Muscle layer of duodenum (tissue), 2 donors: ENCODE results near the gene ID4.

Source experiments
- H3K27ac ChIP-seq: one replicate; pipeline ENCODE4 v1.7.0; 2013; ENCODE audit warnings: mild to moderate bottlenecking, low read length
- H3K27me3 ChIP-seq: one replicate; pipeline ENCODE4 v1.7.0; 2013; ENCODE audit warnings: low read depth, mild to moderate bottlenecking, control low read depth, low read length
- H3K36me3 ChIP-seq, 2 donors: one replicate each; pipeline ENCODE4 v1.7.0; 2013; ENCODE audit warnings: low read length in 2 of 2, control low read depth in 1 of 2, mild to moderate bottlenecking in 1 of 2; ENCODE audit not compliant: insufficient read depth in 2 of 2, control insufficient read depth in 1 of 2
- H3K4me1 ChIP-seq, 2 donors: one replicate each; pipeline ENCODE4 v1.7.0; 2013; ENCODE audit warnings: low read length in 2 of 2, mild to moderate bottlenecking in 2 of 2, control low read depth in 1 of 2, moderate library complexity in 1 of 2; ENCODE audit not compliant: insufficient read depth in 2 of 2, control insufficient read depth in 1 of 2
- H3K4me3 ChIP-seq, 2 donors: one replicate each; pipeline ENCODE4 v1.7.0; 2013; ENCODE audit warnings: low read length in 2 of 2, low read depth in 1 of 2, mild to moderate bottlenecking in 1 of 2
- H3K9me3 ChIP-seq, 2 donors: one replicate each; pipeline ENCODE4 v1.7.0; 2013; ENCODE audit warnings: low read length in 2 of 2, control low read depth in 1 of 2, mild to moderate bottlenecking in 1 of 2; ENCODE audit not compliant: control insufficient read depth in 1 of 2
- donor health status: healthy.

Gene ID4

DNA sequence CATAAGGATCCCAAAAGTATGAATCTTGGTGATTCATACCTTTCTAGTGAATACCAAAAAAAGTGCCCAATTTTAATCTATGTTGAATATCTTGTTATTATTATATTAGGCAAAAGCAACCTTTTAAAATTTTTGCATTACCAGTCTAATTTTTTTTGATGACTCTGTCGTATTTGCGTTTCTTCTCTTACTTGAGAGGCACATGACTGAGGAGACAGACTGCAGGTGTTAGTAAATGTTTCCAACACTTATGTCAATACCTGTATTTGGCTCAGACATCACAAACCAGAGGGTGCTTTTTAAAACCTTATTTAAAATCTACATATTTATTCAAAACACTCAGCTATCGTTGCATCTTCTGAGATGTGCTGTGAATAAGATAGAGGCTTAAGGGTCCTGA, 27.1 kb downstream of the ID4 start:
- Histone ChIP-seq H3K4me1 (no peaks in the 10 kb centered on the region), H3K27ac (no peak overlapping the region), H3K36me3 (no peaks in the 10 kb centered on the region), H3K9me3 (no peaks in the 10 kb centered on the region), H3K27me3 (no peaks in the 10 kb centered on the region), H3K4me3 (no peak overlapping the region)

- Histone ChIP-seq H3K27ac (no peak overlapping the region), H3K4me3 (no peak overlapping the region), H3K36me3 (no peaks in the 10 kb centered on the region), H3K9me3 (no peaks in the 10 kb centered on the region), H3K4me1 (no peaks in the 10 kb centered on the region), H3K27me3 (no peaks in the 10 kb centered on the region)
These were observed 28.0 kb downstream of the ID4 start for GRCh38 chr6:19865178-19865577.

DNA sequence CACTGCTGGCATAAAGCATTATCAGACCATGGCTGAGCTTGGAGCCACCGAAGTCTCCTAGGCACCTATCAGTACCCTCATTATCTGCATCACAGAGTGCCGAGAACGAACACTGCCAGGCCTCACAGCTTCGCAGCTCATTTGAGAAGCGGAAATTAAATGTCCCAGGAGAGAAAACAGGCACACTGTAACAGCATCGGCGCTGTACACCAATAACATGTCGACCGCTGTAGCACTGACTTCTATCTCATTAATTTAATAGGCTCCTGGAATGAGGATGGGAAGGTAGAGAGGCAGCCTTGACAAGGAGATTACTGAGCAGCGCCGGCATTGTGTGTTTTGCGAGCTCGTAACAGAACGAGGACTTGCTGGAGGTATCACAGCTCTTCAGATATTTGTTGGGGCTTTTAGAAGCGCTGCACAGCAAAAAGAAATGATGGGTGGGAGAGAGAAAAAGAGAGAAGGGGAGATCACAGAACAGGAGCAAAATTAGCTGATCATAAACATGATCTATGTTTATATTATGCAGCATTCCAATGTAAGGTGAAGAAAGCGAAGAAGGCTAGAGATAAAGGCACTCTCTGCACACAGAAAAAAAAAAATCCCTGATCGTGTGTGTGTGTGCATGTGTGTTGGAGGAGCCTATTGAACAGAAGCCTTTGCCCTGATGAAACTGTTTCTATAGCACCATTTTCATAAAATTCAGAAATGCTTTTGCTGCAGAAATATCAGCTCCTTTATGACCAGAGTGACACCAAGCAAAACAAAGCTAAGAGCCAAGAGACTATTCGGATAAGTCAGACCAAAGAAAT, 29.2 kb downstream of the ID4 start:
- H3K9me3 ChIP-seq, result no peaks in the 10 kb centered on the region
- H3K4me3 ChIP-seq, result no peak overlapping the region

GRCh38 chr6:19866985-19867627, 29.9 kb downstream of the ID4 start:
- Histone ChIP-seq H3K4me3 (no peak overlapping the region), H3K9me3 (no peaks in the 10 kb centered on the region), H3K27ac (no peak overlapping the region), H3K27me3 (no peaks in the 10 kb centered on the region), H3K4me1 (no peaks in the 10 kb centered on the region), H3K36me3 (no peaks in the 10 kb centered on the region)

More for the DNA sequence above, 29.2 kb downstream of the ID4 start:
- Histone ChIP-seq H3K27ac (no peak overlapping the region), H3K36me3 (no peaks in the 10 kb centered on the region), H3K4me1 (no peaks in the 10 kb centered on the region), H3K27me3 (no peaks in the 10 kb centered on the region)

- H3K4me3 ChIP-seq, result no peak overlapping the region
- no peaks in the 10 kb centered on the region for H3K36me3 ChIP-seq
- no peaks in the 10 kb centered on the region for H3K27me3 ChIP-seq
- no peaks in the 10 kb centered on the region for H3K9me3 ChIP-seq
- H3K27ac ChIP-seq, result no peak overlapping the region
- H3K4me1 ChIP-seq, result no peaks in the 10 kb centered on the region
These were observed 32.3 kb downstream of the ID4 start for GRCh38 chr6:19869464-19869863.

- H3K9me3 ChIP-seq, result no peaks in the 10 kb centered on the region
- no peaks in the 10 kb centered on the region for H3K36me3 ChIP-seq
- H3K27me3 ChIP-seq, result no peaks in the 10 kb centered on the region
- H3K4me3 ChIP-seq, result no peak overlapping the region
- H3K4me1 ChIP-seq, result no peaks in the 10 kb centered on the region
- H3K27ac ChIP-seq, result no peak overlapping the region
These were observed 33.2 kb downstream of the ID4 start for GRCh38 chr6:19870322-19870721.

DNA sequence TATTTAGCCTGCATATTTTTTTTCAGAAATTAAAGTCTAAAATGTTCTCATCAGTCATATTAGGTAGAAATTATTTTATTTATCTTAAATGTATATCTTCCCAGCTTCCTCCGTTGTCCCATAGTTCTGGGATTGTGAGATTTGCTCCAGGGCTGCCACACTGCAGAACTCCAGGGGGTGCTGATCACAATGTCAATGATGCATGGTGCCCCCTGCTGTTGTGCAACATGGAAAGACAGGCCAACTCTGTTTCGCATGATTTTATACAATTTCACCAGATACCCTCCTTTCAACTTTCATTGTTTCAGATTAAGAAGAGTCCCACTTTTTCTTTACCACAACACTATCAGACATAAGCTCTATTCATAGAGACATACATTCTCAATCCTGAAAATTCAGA, 35.9 kb downstream of the ID4 start:
- no peak overlapping the region for H3K4me3 ChIP-seq
- no peaks in the 10 kb centered on the region for H3K4me1 ChIP-seq
- H3K27me3 ChIP-seq, result no peaks in the 10 kb centered on the region
- H3K36me3 ChIP-seq, result no peaks in the 10 kb centered on the region
- no peak overlapping the region for H3K27ac ChIP-seq
- H3K9me3 ChIP-seq, result no peaks in the 10 kb centered on the region

GRCh38 chr6:19876672-19877071, 39.5 kb downstream of the ID4 start:
- Histone ChIP-seq H3K9me3 (no peaks in the 10 kb centered on the region), H3K27ac (no peak overlapping the region), H3K4me1 (no peaks in the 10 kb centered on the region), H3K27me3 (no peaks in the 10 kb centered on the region), H3K36me3 (no peaks in the 10 kb centered on the region), H3K4me3 (no peak overlapping the region)

DNA sequence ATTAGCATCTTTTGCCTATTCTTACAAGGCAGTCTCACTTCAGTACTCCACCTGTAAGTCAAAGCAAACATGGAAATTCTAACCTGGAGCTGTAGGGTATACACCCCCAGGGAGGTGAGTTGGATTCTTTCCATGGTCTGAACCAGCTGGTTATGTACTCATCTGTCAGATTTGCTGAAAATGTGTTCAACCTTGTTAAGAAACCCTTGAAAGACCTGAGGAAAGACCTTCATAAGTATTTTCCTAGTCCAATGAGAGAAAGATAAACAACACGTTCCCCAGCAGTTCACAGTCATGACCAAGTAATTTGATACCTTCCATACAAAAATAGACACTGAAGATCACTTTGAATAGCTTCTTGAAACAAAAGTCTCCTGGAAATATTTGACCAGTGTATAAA, 42.5 kb downstream of the ID4 start:
- Histone ChIP-seq H3K4me3 (no peak overlapping the region), H3K27ac (no peak overlapping the region), H3K9me3 (no peaks in the 10 kb centered on the region), H3K36me3 (no peaks in the 10 kb centered on the region), H3K27me3 (no peaks in the 10 kb centered on the region), H3K4me1 (no peaks in the 10 kb centered on the region)

- Histone ChIP-seq H3K9me3 (no peaks in the 10 kb centered on the region), H3K27me3 (no peaks in the 10 kb centered on the region), H3K4me1 (no peaks in the 10 kb centered on the region), H3K36me3 (no peaks in the 10 kb centered on the region), H3K4me3 (no peak overlapping the region), H3K27ac (no peak overlapping the region)
These were observed 42.9 kb downstream of the ID4 start for GRCh38 chr6:19880066-19880465.

- H3K27ac ChIP-seq, result no peak overlapping the region
- H3K9me3 ChIP-seq, result no peaks in the 10 kb centered on the region
- no peak overlapping the region for H3K4me3 ChIP-seq
- H3K4me1 ChIP-seq, result no peaks in the 10 kb centered on the region
- no peaks in the 10 kb centered on the region for H3K27me3 ChIP-seq
- no peaks in the 10 kb centered on the region for H3K36me3 ChIP-seq
These were observed 54.3 kb downstream of the ID4 start for GRCh38 chr6:19891451-19891850.
